Naive thymus-derived CD8-positive, alpha-beta T cell (primary cell): ENCODE measurements around the gene GNAQ. TPM values are rescaled to one million over a fixed set of nuclear protein-coding genes. Genes with fewer than 3 reads are reported as not detected.

ENCODE experiments used
- ATAC-seq, 2 donors: fragments of 150-1000 bp; cut with Tn5 transposase in 1 of 2; sonication (Bioruptor Pico), chemical (Tn5 transposase) in 1 of 2; 1 replicate in 1 of 2; 2 replicates in 1 of 2; pipeline ENCODE4 v1.10.0; 2021; ENCODE audit warnings: mild to moderate bottlenecking in 2 of 2, moderate library complexity in 2 of 2
- POLR2A ChIA-PET: fragments of 350-600 bp; sonication (Branson Sonifier 250); formaldehyde crosslinking; loops from one replicate; lab custom pipeline; 2021; ENCODE audit warnings: antibody characterized with exemption; lab: Charles Lee
- DNase-seq, 10 donors: peaks; one replicate each; pipeline versions ENCODE4 v3.0.0 to v3.0.0-alpha.2; 2020 to 2022
- H3K27ac Mint-ChIP-seq, 10 donors: one replicate each; pipeline ENCODE4 v1.8.0; 2020 to 2022; ENCODE audit warnings: mild to moderate bottlenecking in 10 of 10, mixed read lengths in 10 of 10, moderate library complexity in 4 of 10, inconsistent platforms in 1 of 10
- H3K27me3 Mint-ChIP-seq, 5 donors: one replicate each; pipeline ENCODE4 v1.8.0; 2021 to 2022; ENCODE audit warnings: mixed read lengths in 5 of 5
- H3K36me3 Mint-ChIP-seq, 3 donors: one replicate each; pipeline ENCODE4 v1.8.0; 2020 to 2022; ENCODE audit warnings: mixed read lengths in 3 of 3, mild to moderate bottlenecking in 2 of 3, inconsistent platforms in 1 of 3
- H3K4me1 Mint-ChIP-seq, 4 donors: one replicate each; pipeline ENCODE4 v1.8.0; 2021 to 2022; ENCODE audit warnings: mixed read lengths in 4 of 4
- H3K4me3 Mint-ChIP-seq, 10 donors: one replicate each; pipeline ENCODE4 v1.8.0; 2020 to 2022; ENCODE audit warnings: mild to moderate bottlenecking in 10 of 10, mixed read lengths in 10 of 10, moderate library complexity in 6 of 10, inconsistent platforms in 1 of 10
- H3K9me3 Mint-ChIP-seq, 9 donors: one replicate each; pipeline ENCODE4 v1.8.0; 2020 to 2022; ENCODE audit warnings: mixed read lengths in 9 of 9, mild to moderate bottlenecking in 3 of 9, inconsistent platforms in 1 of 9, moderate library complexity in 1 of 9
- polyA plus RNA-seq, 3 donors: library from polyadenylated mRNA; unstranded; fragments of 300-500 nt; fragmentation: Illumina TruSeq; gene quantifications; one replicate each; pipeline ENCODE4 v1.2.3, GENCODE V29; 2021
- total RNA-seq, 8 experiments: library from RNA in 2 of 8; stranded (reverse) in 2 of 8; gene quantifications; one replicate each; pipeline ENCODE4 v1.2.3 and lab custom pipeline; 2021 to 2026

Gene GNAQ
- total and polyA plus RNA-seq, 5 experiments from 2014 or later = 6.9 to 40.0 (median 15.6) TPM

DNA sequence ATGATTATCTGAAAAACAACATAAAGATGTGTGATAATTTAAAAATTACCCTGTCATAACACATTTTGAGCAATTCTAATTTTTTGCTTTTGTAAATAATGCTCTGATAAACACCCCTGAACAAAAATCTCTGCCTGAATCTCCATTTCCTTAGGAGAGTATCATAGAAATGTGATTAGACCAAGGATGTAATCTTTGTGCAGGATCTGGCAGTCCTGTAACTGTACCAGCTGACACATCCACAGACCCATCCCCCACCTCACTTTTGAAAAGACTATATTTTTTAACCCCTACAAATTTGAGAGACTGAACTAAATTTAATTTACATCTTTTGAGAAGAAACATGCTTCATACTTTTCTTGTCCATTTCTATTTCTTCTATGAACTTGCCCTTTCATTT lies 101.7 kb downstream of the GNAQ start:
- Mint-ChIP-seq H3K9me3 (no peaks in the 10 kb centered on the region), H3K4me3 (no peak overlapping the region), H3K4me1 (peaks cover 12 to 28% (median 27%) of the 10 kb centered on the region in 4 donors), H3K27ac (peak overlapping the region in 2 of 10 donors; percentile 26 to 54), H3K27me3 (no peaks in the 10 kb centered on the region), H3K36me3 (peaks cover 0 to 27% (median 18%) of the 10 kb centered on the region in 3 donors)
- POLR2A ChIA-PET = no interaction called here
- no peak for ATAC-seq
- DNase-seq = no peak

DNA sequence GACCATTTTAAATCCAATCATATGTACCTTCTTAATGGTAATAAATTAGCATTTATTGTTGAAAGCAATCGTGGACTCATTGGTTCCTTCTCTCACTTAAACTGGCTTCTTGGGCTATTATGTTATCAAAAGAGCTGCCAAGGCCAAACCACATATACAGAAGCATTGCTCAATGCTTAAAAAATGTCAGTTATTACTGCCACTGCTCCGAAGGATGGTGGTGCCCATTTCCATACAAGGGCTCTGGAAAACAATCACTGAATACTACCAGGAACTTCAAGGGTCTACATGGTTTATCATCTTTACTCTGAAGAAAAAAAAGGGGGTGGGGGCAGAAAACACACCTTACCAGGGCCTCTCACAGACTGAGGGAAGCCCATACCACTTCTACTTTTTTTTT lies 104.3 kb downstream of the GNAQ start:
- H3K4me3 Mint-ChIP-seq = no peak overlapping the region
- DNase-seq = no peak
- no peaks in the 10 kb centered on the region for H3K9me3 Mint-ChIP-seq
- H3K27ac Mint-ChIP-seq = peak overlapping the region in 1 of 10 donors; percentile 4
- H3K4me1 Mint-ChIP-seq = peaks cover 10 to 23% (median 21%) of the 10 kb centered on the region in 4 donors
- H3K27me3 Mint-ChIP-seq = no peaks in the 10 kb centered on the region
- ATAC-seq = no peak
- POLR2A ChIA-PET = no interaction called here
- H3K36me3 Mint-ChIP-seq = peaks cover 0 to 18% (median 16%) of the 10 kb centered on the region in 3 donors

DNA sequence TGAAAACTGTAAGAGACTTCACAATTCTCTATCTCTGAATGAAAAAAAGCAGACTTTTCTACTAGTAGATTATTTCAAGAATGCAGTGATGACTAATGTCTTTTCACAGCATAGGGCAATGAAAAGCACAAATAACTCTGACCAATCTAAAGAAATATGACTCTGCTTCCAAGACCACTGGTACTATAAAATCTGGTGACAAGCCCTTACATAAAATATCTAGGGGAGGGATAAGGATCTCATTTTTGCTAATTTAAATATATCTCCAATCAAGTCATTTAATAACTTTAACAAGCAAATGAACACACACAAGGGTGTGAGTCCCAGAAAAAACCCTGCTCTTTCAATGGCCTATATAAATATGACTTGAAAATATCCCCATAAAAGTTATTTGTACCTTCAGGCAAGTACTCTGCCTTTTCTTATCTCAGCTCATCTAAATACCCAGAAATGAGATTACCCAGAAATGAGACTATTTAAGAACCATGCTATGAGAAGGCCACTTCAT lies 105.2 kb downstream of the GNAQ start:
- no peak for DNase-seq
- Mint-ChIP-seq H3K36me3 (peaks cover 0 to 26% (median 18%) of the 10 kb centered on the region in 3 donors), H3K4me3 (no peak overlapping the region), H3K27ac (no peak overlapping the region), H3K27me3 (no peaks in the 10 kb centered on the region), H3K9me3 (no peaks in the 10 kb centered on the region), H3K4me1 (peaks cover 12 to 22% (median 18%) of the 10 kb centered on the region in 4 donors)
- no peak for ATAC-seq
- POLR2A ChIA-PET = no interaction called here

- H3K27ac Mint-ChIP-seq = peak overlapping the region in 1 of 10 donors; percentile 5
- no peak for ATAC-seq
- DNase-seq = no peak
- peaks cover 13 to 26% (median 15%) of the 10 kb centered on the region in 4 donors for H3K4me1 Mint-ChIP-seq
- no peaks in the 10 kb centered on the region for H3K27me3 Mint-ChIP-seq
- POLR2A ChIA-PET = no interaction called here
- H3K4me3 Mint-ChIP-seq = no peak overlapping the region
- H3K9me3 Mint-ChIP-seq = no peaks in the 10 kb centered on the region
- peaks cover 6 to 41% (median 12%) of the 10 kb centered on the region in 3 donors for H3K36me3 Mint-ChIP-seq
These were observed 109.0 kb downstream of the GNAQ start for GRCh38 chr9:77922591-77922990.

DNA sequence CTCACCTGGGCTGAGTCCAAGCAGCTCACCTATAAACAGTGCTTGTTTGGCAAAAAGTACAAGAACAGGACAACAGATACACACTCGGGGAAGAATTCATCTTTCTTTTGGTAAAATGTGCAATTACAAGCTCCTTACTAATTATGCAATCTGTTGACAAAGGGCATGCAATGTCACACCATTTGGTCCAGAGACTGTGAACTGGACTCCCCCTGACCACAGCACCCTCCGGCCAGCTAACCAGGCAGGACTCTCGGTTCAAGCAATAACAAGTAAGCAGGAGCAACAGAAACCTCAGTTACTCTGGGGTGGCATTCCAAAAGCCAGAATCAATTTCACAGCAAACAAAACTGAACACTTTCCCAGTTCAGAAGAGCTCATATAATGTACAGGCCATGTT lies 113.8 kb downstream of the GNAQ start:
- POLR2A ChIA-PET = no interaction called here
- H3K9me3 Mint-ChIP-seq = no peaks in the 10 kb centered on the region
- H3K27me3 Mint-ChIP-seq = no peaks in the 10 kb centered on the region
- H3K27ac Mint-ChIP-seq = peak overlapping the region in 5 of 10 donors; percentile 7 to 85 (median 22)
- H3K36me3 Mint-ChIP-seq = peaks cover 14 to 48% (median 21%) of the 10 kb centered on the region in 3 donors
- DNase-seq = no peak
- ATAC-seq = no peak
- H3K4me1 Mint-ChIP-seq = peaks cover 9 to 23% (median 21%) of the 10 kb centered on the region in 4 donors
- no peak overlapping the region for H3K4me3 Mint-ChIP-seq

DNA sequence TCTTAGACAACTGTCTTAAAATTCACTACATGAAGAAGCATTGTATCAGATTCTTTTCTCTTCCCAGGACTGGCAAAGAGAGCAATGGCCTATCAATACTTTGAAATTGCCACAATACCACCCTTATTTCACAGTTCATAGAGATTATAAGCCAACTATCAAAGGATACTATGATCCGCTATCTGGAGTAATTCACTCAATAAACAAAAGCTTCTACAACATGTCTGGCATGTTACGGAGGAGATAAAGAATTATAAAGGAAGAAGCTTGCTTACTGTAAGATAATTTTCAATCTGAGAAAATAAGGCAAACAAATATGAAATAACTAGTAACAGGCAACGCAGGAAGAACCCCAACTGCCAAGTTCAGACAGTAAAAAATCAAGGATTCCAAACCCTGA lies 114.8 kb downstream of the GNAQ start:
- Mint-ChIP-seq H3K4me3 (peak overlapping the region in 3 of 10 donors; percentile 2 to 13 (median 3)), H3K4me1 (peaks cover 7 to 31% (median 26%) of the 10 kb centered on the region in 4 donors), H3K27ac (peak overlapping the region in 9 of 10 donors; percentile 7 to 83 (median 61)), H3K27me3 (no peaks in the 10 kb centered on the region), H3K36me3 (peaks cover 14 to 45% (median 27%) of the 10 kb centered on the region in 3 donors), H3K9me3 (no peaks in the 10 kb centered on the region)
- POLR2A ChIA-PET = no interaction called here
- no peak for ATAC-seq
- no peak for DNase-seq

DNA sequence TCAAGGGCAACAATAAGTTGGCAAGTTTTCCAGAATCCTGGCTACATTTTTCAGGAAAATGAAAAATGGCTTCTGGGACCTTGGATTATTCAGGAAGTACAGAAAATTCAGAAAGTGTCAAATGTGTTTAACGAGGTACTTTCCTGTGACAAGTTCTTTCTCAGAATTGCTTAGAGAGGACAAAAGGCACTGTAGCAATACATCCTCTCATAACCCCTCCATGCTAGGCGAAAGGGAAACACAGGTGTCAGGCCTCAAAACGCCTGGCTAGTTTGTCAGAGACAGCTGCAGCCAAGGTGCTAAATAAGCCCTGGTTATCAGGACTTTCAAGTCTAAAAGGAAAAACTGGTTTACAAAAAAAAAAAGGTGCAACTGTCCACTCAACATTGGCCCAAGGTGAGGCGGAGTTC lies 115.2 kb downstream of the GNAQ start:
- no peaks in the 10 kb centered on the region for H3K9me3 Mint-ChIP-seq
- H3K4me3 Mint-ChIP-seq = peak overlapping the region in 1 of 10 donors; percentile 2

GRCh38 chr9:77915744-77916143 lies 115.9 kb downstream of the GNAQ start:
- peak overlapping the region in 5 of 10 donors; percentile 28 to 83 (median 56) for H3K27ac Mint-ChIP-seq
- no peaks in the 10 kb centered on the region for H3K27me3 Mint-ChIP-seq
- POLR2A ChIA-PET = interaction anchor here (1.6 kb wide), 1 partner anchor 8 kb away, joined by 3 read pairs; no protein-coding TSS in a partner anchor
- H3K9me3 Mint-ChIP-seq = no peaks in the 10 kb centered on the region
- DNase-seq = no peak
- H3K4me1 Mint-ChIP-seq = peaks cover 12 to 42% (median 37%) of the 10 kb centered on the region in 4 donors
- no peak overlapping the region for H3K4me3 Mint-ChIP-seq
- H3K36me3 Mint-ChIP-seq = peaks cover 14 to 34% (median 26%) of the 10 kb centered on the region in 3 donors
- no peak for ATAC-seq

More for the DNA sequence above, 115.2 kb downstream of the GNAQ start:
- DNase-seq (no peak), ATAC-seq (no peak)
- Mint-ChIP-seq H3K36me3 (peaks cover 14 to 41% (median 25%) of the 10 kb centered on the region in 3 donors), H3K4me1 (peaks cover 11 to 35% (median 30%) of the 10 kb centered on the region in 4 donors), H3K27ac (peak overlapping the region in 9 of 10 donors; percentile 48 to 83 (median 61)), H3K27me3 (no peaks in the 10 kb centered on the region)
- POLR2A ChIA-PET = no interaction called here

- POLR2A ChIA-PET = no interaction called here
- ATAC-seq (no peak), DNase-seq (no peak)
- Mint-ChIP-seq H3K4me3 (no peak overlapping the region), H3K9me3 (no peaks in the 10 kb centered on the region), H3K27ac (no peak overlapping the region), H3K36me3 (peaks cover 8 to 24% (median 15%) of the 10 kb centered on the region in 3 donors), H3K27me3 (no peaks in the 10 kb centered on the region), H3K4me1 (peaks cover 28 to 68% (median 62%) of the 10 kb centered on the region in 4 donors)
These were observed 118.5 kb downstream of the GNAQ start for GRCh38 chr9:77912895-77913693.

GRCh38 chr9:77911928-77912327 lies 119.7 kb downstream of the GNAQ start:
- no peak overlapping the region for H3K4me3 Mint-ChIP-seq
- peaks cover 8 to 26% (median 11%) of the 10 kb centered on the region in 3 donors for H3K36me3 Mint-ChIP-seq
- no peak for DNase-seq
- peak overlapping the region in 3 of 10 donors; percentile 12 to 18 (median 12) for H3K27ac Mint-ChIP-seq
- H3K9me3 Mint-ChIP-seq = no peaks in the 10 kb centered on the region
- no peak for ATAC-seq
- no peaks in the 10 kb centered on the region for H3K27me3 Mint-ChIP-seq
- POLR2A ChIA-PET = no interaction called here
- peaks cover 28 to 68% (median 65%) of the 10 kb centered on the region in 4 donors for H3K4me1 Mint-ChIP-seq

GRCh38 chr9:77910194-77910621 lies 121.4 kb downstream of the GNAQ start:
- ATAC-seq (no peak), DNase-seq (no peak)
- Mint-ChIP-seq H3K27me3 (no peaks in the 10 kb centered on the region), H3K4me1 (peaks cover 26 to 62% (median 60%) of the 10 kb centered on the region in 4 donors), H3K36me3 (peaks cover 8 to 26% (median 13%) of the 10 kb centered on the region in 3 donors), H3K27ac (peak overlapping the region in 7 of 10 donors; percentile 4 to 91 (median 66)), H3K4me3 (peak overlapping the region in 7 of 10 donors; percentile 5 to 83 (median 40)), H3K9me3 (no peaks in the 10 kb centered on the region)
- POLR2A ChIA-PET = no interaction called here

DNA sequence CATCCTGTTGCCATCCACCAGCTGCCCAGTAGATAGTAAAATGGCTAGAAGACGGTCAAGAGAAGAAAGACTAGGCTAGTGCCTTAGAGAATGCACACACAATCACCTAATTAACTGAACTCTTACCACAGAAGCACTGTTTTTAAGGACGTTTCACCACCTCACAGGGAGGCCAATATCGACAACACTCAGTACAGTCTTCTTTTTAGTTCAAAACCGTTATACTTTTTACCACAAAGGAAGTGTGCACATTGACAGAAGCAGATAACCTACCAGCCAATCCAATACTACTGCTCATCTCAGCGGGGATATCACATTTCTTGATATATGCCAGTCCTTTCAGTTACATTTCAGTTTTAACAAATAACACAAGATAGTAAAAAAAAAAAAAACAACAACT lies 122.3 kb downstream of the GNAQ start:
- peak overlapping the region; percentile 46 to 96 (median 92) for H3K27ac Mint-ChIP-seq
- POLR2A ChIA-PET = no interaction called here
- no peaks in the 10 kb centered on the region for H3K9me3 Mint-ChIP-seq
- DNase-seq = peak in 7 of 10 donors; percentile 11 to 77 (median 50)
- peak overlapping the region; percentile 58 to 86 (median 80) for H3K4me3 Mint-ChIP-seq
- H3K4me1 Mint-ChIP-seq = peaks cover 26 to 62% (median 60%) of the 10 kb centered on the region in 4 donors
- peaks cover 8 to 26% (median 17%) of the 10 kb centered on the region in 3 donors for H3K36me3 Mint-ChIP-seq
- H3K27me3 Mint-ChIP-seq = no peaks in the 10 kb centered on the region
- peak; percentile 99 to 100 for ATAC-seq

DNA sequence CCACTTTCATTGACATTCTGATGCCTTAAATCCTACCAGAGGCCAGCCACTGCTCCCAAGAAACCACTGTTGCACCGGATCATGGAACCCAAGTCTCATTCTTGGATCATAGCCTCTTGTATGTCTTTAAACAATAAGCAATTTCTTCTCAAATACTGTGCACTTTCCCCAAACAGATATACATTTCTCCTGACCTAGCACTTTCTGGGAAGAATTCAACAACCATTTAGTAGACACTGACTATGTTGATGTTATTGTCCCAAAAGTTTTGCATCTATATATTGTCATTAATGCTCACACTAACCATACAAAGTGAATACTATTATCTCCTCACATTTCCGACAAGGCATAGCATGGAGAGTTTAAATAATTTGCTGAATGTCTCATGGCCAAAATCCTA lies 123.3 kb downstream of the GNAQ start:
- peak overlapping the region; percentile 46 to 96 (median 92) for H3K27ac Mint-ChIP-seq
- no peak for ATAC-seq
- peak overlapping the region in 7 of 10 donors; percentile 33 to 86 (median 83) for H3K4me3 Mint-ChIP-seq
- POLR2A ChIA-PET = no interaction called here
- H3K36me3 Mint-ChIP-seq = peaks cover under 1 to 23% (median 18%) of the 10 kb centered on the region in 3 donors
- no peaks in the 10 kb centered on the region for H3K9me3 Mint-ChIP-seq
- H3K4me1 Mint-ChIP-seq = peaks cover 26 to 62% (median 58%) of the 10 kb centered on the region in 4 donors
- H3K27me3 Mint-ChIP-seq = no peaks in the 10 kb centered on the region
- DNase-seq = no peak
